GM12878 (cell line): ENCODE data around the gene PREX1. TPM values are rescaled to one million over a fixed set of nuclear protein-coding genes. Genes with fewer than 3 reads are reported as not detected.

ENCODE experiments used
- EGR1 ChIP-seq, 2 experiments: IDR thresholded peaks; 1 replicate in 1 of 2; 2 replicates in 1 of 2; pipeline ENCODE4 v1.6.1; 2011 to 2012; ENCODE audit warnings: low read depth in 2 of 2, low read length in 2 of 2, borderline replicate concordance in 1 of 2, mild to moderate bottlenecking in 1 of 2, moderate library complexity in 1 of 2
- ESRRA ChIP-seq: IDR thresholded peaks from 2 replicates; pipeline ENCODE4 v1.6.1; 2012; ENCODE audit warnings: mild to moderate bottlenecking, low read length, improper control_type of control experiment
- HCFC1 ChIP-seq: fragments of 150-350 bp; IDR thresholded peaks from 2 replicates; pipeline ENCODE4 v1.6.1; 2014; ENCODE audit warnings: low read length
- MEF2A ChIP-seq: IDR thresholded peaks from 2 replicates; pipeline ENCODE4 v1.6.1; 2011; ENCODE audit warnings: low read depth, mild to moderate bottlenecking, low read length, moderate library complexity; ENCODE audit not compliant: insufficient read depth
- NFIC ChIP-seq: IDR thresholded peaks from 2 replicates; pipeline ENCODE4 v1.6.1; 2012; ENCODE audit warnings: low read depth, mild to moderate bottlenecking, inconsistent platforms, low read length, moderate library complexity
- NR2F1 ChIP-seq: fragments of 450-650 bp; conservative IDR thresholded peaks from 2 replicates; pipeline ENCODE4 v1.6.1; 2017; ENCODE audit warnings: mild to moderate bottlenecking
- POLR2AphosphoS2 ChIP-seq: IDR thresholded peaks from 2 replicates; pipeline ENCODE4 v1.6.1; 2011; ENCODE audit warnings: low read depth, mild to moderate bottlenecking, low read length, improper control_type of control experiment, moderate library complexity
- POLR2AphosphoS5 ChIP-seq: IDR thresholded peaks from 2 replicates; pipeline ENCODE4 v1.6.1; 2011; ENCODE audit warnings: mild to moderate bottlenecking, low read length, inconsistent platforms
- RFX5 ChIP-seq: IDR thresholded peaks from 2 replicates; pipeline ENCODE4 v1.6.1; 2011; ENCODE audit warnings: low read depth, low read length, improper control_type of control experiment
- SREBF1 ChIP-seq: IDR thresholded peaks from 2 replicates; pipeline ENCODE4 v1.6.1; 2012; ENCODE audit warnings: mild to moderate bottlenecking, low read length
- STAT1 ChIP-seq: fragments of 450-650 bp; conservative IDR thresholded peaks from 2 replicates; pipeline ENCODE4 v1.6.1; 2014; ENCODE audit warnings: antibody characterized with exemption, mild to moderate bottlenecking
- WRNIP1 ChIP-seq: IDR thresholded peaks from 2 replicates; pipeline ENCODE4 v1.6.1; 2011; ENCODE audit warnings: low read depth, low read length, improper control_type of control experiment, borderline replicate concordance
- polyA plus RNA-seq, 11 experiments: library from polyadenylated mRNA; depleted of rRNA in 4 of 11; unstranded in 6 of 11; stranded (reverse) in 5 of 11; fragments of >200 nt; fragmentation: Nextera tagmentation in 4 of 11; fragmentation: Illumina TruSeq in 1 of 11; extraction: Ambion mirVana in 4 of 11; extraction: Trizol in 1 of 11; gene quantifications; 1 replicate in 1 of 11; 2 replicates in 10 of 11; pipeline versions ENCODE4 v1.2.1 to v1.2.3, GENCODE V29; 2011 to 2016; ENCODE audit warnings: inconsistent platforms in 2 of 11, missing spikeins in 2 of 11, low read depth in 1 of 11
- total RNA-seq, 4 experiments: library from RNA; depleted of rRNA in 3 of 4; stranded (reverse); fragments of >200 nt in 3 of 4; fragmentation: Illumina TruSeq in 1 of 4; extraction: Trizol in 1 of 4; gene quantifications; 2 replicates each; pipeline versions ENCODE4 v1.2.1 to v1.2.3, GENCODE V29; 2013 to 2021
- TF ChIP-seq, protein P1 (sequence below): IDR thresholded peaks from 2 replicates; pipeline ENCODE4 v1.6.1; 2011; ENCODE audit warnings: borderline replicate concordance, low read depth, mild to moderate bottlenecking, moderate library complexity, low read length; ENCODE audit not compliant: insufficient read depth, poor library complexity, severe bottlenecking
- TF ChIP-seq, protein P2 (sequence below): IDR thresholded peaks from 2 replicates; pipeline ENCODE4 v1.6.1; 2012; ENCODE audit warnings: low read depth, low read length, improper control_type of control experiment
- TF ChIP-seq, protein P3 (sequence below): fragments of 450-650 bp; IDR thresholded peaks from 2 replicates; pipeline ENCODE4 v1.6.1; 2017; ENCODE audit warnings: mild to moderate bottlenecking, moderate library complexity
- TF ChIP-seq, protein P4 (sequence below): IDR thresholded peaks from 2 replicates; pipeline ENCODE4 v1.6.1; 2012; ENCODE audit warnings: low read length, inconsistent platforms
- TF ChIP-seq, protein P5 (sequence below): fragments of 450-650 bp; formaldehyde crosslinking; IDR thresholded peaks from 2 replicates; pipeline ENCODE4 v1.4.0; 2022; ENCODE audit warnings: mild to moderate bottlenecking, moderate library complexity

The PREX1 gene
- total and polyA plus RNA-seq, 10 of the 15 experiments (the other 5 are each of a cell fraction or from before 2014, with no cell fraction given) = 2.6 to 114 (median 38.9) TPM

DNA sequence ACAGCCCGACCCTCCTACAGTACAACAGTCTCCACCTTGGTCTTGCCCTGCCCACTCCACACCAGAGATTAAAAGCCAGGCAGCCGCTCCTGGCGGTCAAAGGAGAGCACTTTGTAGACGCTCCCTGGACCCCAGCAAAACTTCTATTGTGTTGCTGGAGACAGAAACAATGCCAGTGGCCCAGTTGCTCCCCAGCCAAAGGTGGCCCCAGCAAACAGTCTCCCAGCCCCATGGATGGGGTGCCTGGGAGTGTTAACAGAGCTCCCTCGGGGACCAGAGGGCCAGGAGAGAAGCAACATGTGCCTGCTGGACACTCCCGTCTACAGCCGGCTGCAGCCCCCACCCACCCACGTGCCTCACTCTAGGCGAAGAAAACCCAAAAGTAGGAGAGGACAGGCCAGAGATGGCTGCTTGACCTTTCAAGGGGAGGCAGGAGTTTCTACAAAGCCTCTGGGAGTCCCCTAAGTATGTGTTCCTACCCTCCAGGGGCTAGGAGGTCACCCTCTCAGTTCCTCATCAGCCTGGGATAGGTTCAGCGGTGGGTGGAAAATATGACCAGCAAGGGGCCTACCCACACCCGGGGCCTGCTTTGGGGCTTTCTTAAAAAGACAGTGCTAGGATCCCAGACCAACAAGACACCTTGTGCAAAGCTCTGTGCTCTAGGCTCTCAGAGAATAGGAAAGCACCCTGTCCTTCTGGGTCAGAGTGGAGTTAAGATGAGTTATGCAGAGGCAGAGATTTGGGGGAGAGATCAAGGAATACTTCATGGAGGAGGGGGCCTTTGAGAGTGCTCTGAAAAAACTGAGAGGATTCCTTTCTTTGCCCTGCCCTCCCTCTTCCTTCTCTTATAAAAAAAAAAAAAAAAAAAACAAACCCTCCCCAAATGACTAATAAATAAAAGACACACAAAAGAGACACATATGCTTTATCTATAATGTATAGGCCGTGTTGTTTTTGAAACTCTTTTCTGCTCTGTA lies 19.0 kb upstream of the PREX1 start (continued):
- TF ChIP-seq, protein P1, sequence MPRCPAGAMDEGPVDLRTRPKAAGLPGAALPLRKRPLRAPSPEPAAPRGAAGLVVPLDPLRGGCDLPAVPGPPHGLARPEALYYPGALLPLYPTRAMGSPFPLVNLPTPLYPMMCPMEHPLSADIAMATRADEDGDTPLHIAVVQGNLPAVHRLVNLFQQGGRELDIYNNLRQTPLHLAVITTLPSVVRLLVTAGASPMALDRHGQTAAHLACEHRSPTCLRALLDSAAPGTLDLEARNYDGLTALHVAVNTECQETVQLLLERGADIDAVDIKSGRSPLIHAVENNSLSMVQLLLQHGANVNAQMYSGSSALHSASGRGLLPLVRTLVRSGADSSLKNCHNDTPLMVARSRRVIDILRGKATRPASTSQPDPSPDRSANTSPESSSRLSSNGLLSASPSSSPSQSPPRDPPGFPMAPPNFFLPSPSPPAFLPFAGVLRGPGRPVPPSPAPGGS = peak; percentile 87
- peak; percentile 51 for TF ChIP-seq POLR2AphosphoS5
- TF ChIP-seq NFIC = peak; percentile 90
- TF ChIP-seq, protein P2, sequence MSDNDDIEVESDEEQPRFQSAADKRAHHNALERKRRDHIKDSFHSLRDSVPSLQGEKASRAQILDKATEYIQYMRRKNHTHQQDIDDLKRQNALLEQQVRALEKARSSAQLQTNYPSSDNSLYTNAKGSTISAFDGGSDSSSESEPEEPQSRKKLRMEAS = peak; percentile 76; the same call in 1 of the 2 replicates
- peak; percentile 100 for TF ChIP-seq NR2F1
- TF ChIP-seq RFX5 = no peak
- TF ChIP-seq, protein P3, sequence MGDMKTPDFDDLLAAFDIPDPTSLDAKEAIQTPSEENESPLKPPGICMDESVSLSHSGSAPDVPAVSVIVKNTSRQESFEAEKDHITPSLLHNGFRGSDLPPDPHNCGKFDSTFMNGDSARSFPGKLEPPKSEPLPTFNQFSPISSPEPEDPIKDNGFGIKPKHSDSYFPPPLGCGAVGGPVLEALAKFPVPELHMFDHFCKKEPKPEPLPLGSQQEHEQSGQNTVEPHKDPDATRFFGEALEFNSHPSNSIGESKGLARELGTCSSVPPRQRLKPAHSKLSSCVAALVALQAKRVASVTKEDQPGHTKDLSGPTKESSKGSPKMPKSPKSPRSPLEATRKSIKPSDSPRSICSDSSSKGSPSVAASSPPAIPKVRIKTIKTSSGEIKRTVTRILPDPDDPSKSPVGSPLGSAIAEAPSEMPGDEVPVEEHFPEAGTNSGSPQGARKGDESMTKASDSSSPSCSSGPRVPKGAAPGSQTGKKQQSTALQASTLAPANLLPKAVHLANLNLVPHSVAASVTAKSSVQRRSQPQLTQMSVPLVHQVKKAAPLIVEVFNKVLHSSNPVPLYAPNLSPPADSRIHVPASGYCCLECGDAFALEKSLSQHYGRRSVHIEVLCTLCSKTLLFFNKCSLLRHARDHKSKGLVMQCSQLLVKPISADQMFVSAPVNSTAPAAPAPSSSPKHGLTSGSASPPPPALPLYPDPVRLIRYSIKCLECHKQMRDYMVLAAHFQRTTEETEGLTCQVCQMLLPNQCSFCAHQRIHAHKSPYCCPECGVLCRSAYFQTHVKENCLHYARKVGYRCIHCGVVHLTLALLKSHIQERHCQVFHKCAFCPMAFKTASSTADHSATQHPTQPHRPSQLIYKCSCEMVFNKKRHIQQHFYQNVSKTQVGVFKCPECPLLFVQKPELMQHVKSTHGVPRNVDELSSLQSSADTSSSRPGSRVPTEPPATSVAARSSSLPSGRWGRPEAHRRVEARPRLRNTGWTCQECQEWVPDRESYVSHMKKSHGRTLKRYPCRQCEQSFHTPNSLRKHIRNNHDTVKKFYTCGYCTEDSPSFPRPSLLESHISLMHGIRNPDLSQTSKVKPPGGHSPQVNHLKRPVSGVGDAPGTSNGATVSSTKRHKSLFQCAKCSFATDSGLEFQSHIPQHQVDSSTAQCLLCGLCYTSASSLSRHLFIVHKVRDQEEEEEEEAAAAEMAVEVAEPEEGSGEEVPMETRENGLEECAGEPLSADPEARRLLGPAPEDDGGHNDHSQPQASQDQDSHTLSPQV = no peak
- TF ChIP-seq MEF2A = peak; percentile 57; the same call in 1 of the 2 replicates
- TF ChIP-seq, protein P4, sequence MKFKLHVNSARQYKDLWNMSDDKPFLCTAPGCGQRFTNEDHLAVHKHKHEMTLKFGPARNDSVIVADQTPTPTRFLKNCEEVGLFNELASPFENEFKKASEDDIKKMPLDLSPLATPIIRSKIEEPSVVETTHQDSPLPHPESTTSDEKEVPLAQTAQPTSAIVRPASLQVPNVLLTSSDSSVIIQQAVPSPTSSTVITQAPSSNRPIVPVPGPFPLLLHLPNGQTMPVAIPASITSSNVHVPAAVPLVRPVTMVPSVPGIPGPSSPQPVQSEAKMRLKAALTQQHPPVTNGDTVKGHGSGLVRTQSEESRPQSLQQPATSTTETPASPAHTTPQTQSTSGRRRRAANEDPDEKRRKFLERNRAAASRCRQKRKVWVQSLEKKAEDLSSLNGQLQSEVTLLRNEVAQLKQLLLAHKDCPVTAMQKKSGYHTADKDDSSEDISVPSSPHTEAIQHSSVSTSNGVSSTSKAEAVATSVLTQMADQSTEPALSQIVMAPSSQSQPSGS = peak; percentile 93
- TF ChIP-seq WRNIP1 = no peak
- TF ChIP-seq SREBF1 = no peak
- no peak for TF ChIP-seq HCFC1
- no peak for TF ChIP-seq STAT1
- no peak for TF ChIP-seq POLR2AphosphoS2
- TF ChIP-seq, protein P5, sequence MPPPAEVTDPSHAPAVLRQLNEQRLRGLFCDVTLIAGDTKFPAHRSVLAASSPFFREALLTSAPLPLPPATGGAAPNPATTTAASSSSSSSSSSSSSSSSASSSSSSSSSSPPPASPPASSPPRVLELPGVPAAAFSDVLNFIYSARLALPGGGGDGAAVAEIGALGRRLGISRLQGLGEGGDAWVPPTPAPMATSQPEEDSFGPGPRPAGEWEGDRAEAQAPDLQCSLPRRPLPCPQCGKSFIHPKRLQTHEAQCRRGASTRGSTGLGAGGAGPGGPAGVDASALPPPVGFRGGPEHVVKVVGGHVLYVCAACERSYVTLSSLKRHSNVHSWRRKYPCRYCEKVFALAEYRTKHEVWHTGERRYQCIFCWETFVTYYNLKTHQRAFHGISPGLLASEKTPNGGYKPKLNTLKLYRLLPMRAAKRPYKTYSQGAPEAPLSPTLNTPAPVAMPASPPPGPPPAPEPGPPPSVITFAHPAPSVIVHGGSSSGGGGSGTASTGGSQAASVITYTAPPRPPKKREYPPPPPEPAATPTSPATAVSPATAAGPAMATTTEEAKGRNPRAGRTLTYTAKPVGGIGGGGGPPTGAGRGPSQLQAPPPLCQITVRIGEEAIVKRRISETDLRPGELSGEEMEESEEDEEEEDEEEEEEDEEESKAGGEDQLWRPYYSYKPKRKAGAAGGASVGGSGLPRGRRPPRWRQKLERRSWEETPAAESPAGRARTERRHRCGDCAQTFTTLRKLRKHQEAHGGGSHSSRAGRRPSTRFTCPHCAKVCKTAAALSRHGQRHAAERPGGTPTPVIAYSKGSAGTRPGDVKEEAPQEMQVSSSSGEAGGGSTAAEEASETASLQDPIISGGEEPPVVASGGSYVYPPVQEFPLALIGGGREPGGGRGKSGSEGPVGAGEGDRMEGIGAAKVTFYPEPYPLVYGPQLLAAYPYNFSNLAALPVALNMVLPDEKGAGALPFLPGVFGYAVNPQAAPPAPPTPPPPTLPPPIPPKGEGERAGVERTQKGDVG (CRISPR knock-in tag) = no peak
- peak in 1 of 2 experiments; percentile 34; a peak in 1 of 3 replicates for TF ChIP-seq EGR1 (IDR thresholded peaks at IDR 0.05; ENCODE audit: borderline replicate concordance in 1 of 2, low read depth in 2 of 2, low read length in 2 of 2)
- peak; percentile 92 for TF ChIP-seq ESRRA
